HG03025 (cell line): ENCODE results near the gene TSPAN5.

Experiments used
- ATAC-seq: cut with Tn5 transposase; IDR thresholded peaks from one replicate; pipeline ENCODE4 v1.9.1; 2021; ENCODE audit warnings: mild to moderate bottlenecking, moderate library complexity; ENCODE audit not compliant: unreplicated experiment, low FRiP score

Gene TSPAN5

GRCh38 chr4:98603683-98604521, 54.5 kb downstream of the TSPAN5 start:
- ATAC-seq = no peak

GRCh38 chr4:98602270-98602669, 56.1 kb downstream of the TSPAN5 start:
- ATAC-seq = no peak

DNA sequence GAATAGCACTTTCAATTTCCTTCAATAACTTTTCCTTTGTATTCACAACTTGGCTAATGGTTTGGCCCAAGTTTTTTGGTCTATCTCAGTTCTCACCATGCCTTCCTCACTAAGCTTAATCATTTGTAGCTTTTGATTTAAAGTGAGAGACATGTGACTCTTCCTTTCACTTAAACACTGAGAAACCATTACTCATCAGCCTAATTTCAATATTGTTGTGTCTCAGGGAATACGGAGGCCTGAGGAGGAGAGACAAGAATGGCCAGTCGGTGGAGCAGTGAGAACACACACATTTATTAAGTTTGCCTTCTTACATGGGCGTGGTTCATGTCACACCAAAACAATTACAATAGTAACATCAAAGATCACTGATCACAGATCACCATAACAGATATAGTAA, 56.7 kb downstream of the TSPAN5 start:
- no peak for ATAC-seq

DNA sequence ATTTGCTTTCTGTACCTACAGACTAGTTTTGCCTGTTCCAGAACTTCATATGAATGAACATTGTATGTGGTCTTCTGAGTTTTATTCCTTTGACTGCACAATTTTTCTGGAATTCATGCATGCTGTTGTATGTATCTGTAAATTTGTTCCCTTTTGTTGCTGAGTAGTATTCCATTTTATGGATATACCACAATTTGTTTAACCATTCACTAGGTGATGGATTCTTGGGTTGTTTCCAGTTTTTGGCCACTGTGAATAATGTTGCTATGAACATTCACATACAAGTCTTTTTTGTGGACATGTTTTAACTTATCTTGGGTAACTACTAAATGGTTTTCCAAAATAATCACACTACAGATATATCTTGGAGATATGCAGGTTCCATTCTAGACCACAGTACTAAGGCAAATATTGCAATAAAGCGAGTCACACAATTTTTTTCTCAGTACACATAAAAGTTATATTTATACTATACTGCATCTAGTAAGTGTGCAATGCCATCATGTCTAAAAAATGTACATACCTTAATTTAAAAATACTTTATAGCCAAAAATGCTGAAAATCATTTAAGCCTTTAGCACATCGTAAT, 58.7 kb downstream of the TSPAN5 start:
- ATAC-seq = no peak

GRCh38 chr4:98586962-98587354, 71.5 kb downstream of the TSPAN5 start:
- ATAC-seq = no peak

- no peak for ATAC-seq
These were observed 72.0 kb downstream of the TSPAN5 start for GRCh38 chr4:98586291-98586961.

DNA sequence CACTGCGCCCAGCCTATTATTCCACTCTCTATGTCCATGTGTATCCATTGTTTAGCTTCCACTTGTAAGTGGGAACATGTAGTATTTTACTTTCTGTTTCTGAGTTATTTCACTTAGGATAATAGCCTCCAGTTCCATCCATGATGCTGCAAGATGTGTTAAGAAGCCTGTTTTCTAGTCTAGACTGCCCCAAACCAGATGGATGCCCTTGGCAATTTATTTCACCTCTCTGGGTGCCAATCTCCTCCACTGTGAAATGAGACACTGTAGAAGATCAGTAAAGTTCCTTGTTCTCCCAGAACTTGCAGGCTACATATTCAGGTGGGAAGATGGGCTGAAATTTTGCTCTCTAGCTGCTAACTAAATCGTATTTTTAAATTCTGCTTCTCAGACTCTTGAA, 72.8 kb downstream of the TSPAN5 start:
- no peak for ATAC-seq

GRCh38 chr4:98584265-98584664, 74.1 kb downstream of the TSPAN5 start:
- ATAC-seq = no peak

- ATAC-seq = no peak
These were observed 75.1 kb downstream of the TSPAN5 start for GRCh38 chr4:98583265-98583664.

GRCh38 chr4:98581126-98581525, 77.3 kb downstream of the TSPAN5 start:
- ATAC-seq = no peak

- ATAC-seq = no peak
These were observed 80.5 kb downstream of the TSPAN5 start for GRCh38 chr4:98577956-98578355.

DNA sequence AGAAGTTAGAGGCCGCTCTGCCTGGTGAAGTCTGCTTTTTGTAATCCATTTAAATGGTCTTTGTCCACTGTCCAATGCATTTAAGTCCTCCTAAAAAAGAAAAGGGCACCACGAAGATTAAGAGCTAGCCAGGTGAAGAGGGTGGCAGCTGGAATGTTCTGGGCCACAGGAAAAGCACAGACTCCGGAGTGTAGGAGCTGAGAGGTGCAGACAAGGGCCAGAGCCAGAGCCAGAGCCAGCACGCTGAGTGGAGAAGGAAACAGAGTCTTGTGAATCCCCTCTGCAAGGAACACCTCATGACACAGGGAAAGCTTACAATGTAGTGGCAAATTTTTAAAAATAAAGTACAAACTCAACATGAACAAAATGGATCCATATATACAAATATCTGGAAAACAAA, 83.6 kb downstream of the TSPAN5 start:
- no peak for ATAC-seq

- no peak for ATAC-seq
These were observed 84.6 kb downstream of the TSPAN5 start for GRCh38 chr4:98573791-98574190.

GRCh38 chr4:98572697-98573096, 85.7 kb downstream of the TSPAN5 start:
- ATAC-seq = no peak

DNA sequence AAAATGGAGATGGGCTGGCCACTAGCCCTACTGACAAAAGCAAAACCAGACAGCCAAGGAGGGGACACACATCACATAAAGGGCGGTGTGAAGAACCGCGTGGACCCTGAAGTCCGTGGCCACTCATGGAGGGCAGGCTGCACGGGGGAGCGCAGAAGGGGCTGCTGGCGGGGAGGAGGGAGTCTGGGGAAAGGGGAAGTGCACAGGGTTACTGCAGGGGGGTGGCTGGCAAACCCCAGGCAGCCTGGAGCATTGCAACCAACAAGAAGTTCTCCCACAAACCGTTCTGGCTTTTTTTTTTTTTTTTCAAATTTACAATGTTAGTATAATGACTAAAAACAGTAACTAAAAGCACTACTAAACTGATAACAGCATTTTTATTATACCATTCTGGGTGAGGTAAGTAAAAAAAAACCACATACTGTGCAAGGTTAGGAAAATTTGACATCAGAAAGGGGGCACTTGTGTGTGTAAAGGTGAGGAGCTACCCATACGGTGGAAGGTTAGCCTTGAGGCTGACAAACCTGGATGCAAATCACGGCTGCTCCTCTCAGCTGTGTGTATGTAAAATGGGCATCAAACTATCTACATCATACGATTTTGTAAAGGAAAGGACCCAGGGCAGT, 87.1 kb downstream of the TSPAN5 start:
- no peak for ATAC-seq

GRCh38 chr4:98570151-98570797, 88.1 kb downstream of the TSPAN5 start:
- ATAC-seq = no peak

- no peak for ATAC-seq
These were observed 89.3 kb downstream of the TSPAN5 start for GRCh38 chr4:98568941-98569663.

- no peak for ATAC-seq
These were observed 90.8 kb downstream of the TSPAN5 start for GRCh38 chr4:98567611-98568010.

DNA sequence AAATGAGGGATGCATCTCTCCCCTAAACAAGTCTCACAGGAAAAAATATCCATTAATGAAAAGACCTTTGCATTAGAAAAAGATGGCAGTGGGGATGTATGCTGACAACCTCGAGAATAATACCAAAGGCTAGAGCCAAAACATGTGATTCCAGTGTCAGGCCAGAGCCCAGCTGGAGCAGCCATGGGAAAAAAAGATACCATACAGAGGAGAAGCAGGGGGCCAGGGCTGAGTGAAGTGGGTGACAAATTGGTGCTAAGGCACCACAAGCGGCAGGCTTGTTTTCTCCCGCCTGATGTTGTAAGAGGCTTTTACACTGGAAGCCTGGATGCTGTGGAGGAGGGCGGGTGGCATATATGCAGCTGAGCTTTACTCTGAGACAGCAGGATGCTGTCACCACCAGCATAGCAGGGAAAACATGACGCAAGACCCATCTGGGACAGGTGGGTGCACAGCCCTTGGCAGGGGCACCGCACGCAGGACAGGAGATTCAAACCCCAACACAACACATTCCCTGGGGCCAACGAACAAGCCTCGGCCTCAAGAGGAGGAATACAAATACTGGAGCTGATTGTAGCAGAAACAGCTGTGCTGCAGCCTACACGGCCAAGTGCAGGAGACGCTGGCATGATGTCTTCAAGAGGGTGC, 91.9 kb downstream of the TSPAN5 start:
- no peak for ATAC-seq
